Heart left ventricle (tissue), 16 donors: ENCODE measurements around the gene SCYGR1. TPM values are rescaled to one million over a fixed set of nuclear protein-coding genes. Genes with fewer than 3 reads are reported as not detected.

Source experiments
- ATAC-seq, 4 donors: fragments of 200-7000 bp; cut with Tn5 transposase; one replicate each; pipeline ENCODE4 v1.9.1; 2020 to 2022; ENCODE audit warnings: moderate library complexity in 4 of 4, mild to moderate bottlenecking in 3 of 4, moderate number of reproducible peaks in 1 of 4
- DNase-seq, 5 donors: peaks; one replicate each; pipeline ENCODE4 v3.0.0-alpha.2; 2020
- H3K27ac ChIP-seq, 12 donors: fragments of 200-600 bp; sonication (generic) in 4 of 12; one replicate each; pipeline versions ENCODE4 v1.5.0 to v1.8.0; 2016 to 2022; ENCODE audit warnings: mild to moderate bottlenecking in 2 of 12
- H3K27me3 ChIP-seq, 9 donors: fragments of 200-600 bp; sonication (generic) in 2 of 9; one replicate each; pipeline versions ENCODE4 v1.5.1 to v1.8.0; 2016 to 2022; ENCODE audit warnings: mild to moderate bottlenecking in 3 of 9
- H3K36me3 ChIP-seq, 9 donors: fragments of 200-600 bp; sonication (generic) in 2 of 9; one replicate each; pipeline versions ENCODE4 v1.5.0 to v1.8.0; 2018 to 2022; ENCODE audit warnings: mild to moderate bottlenecking in 2 of 9
- H3K4me1 ChIP-seq, 12 donors: fragments of 200-600 bp; sonication (generic) in 4 of 12; one replicate each; pipeline versions ENCODE4 v1.5.0 to v1.8.0; 2016 to 2022; ENCODE audit warnings: mild to moderate bottlenecking in 3 of 12
- H3K4me3 ChIP-seq, 12 donors: fragments of 200-600 bp; sonication (generic) in 4 of 12; one replicate each; pipeline versions ENCODE4 v1.5.0 to v1.8.0; 2017 to 2022; ENCODE audit warnings: mild to moderate bottlenecking in 9 of 12, moderate library complexity in 4 of 12
- H3K9me3 ChIP-seq, 12 donors: fragments of 200-600 bp; sonication (generic) in 4 of 12; one replicate each; pipeline versions ENCODE4 v1.5.0 to v1.8.0; 2016 to 2022; ENCODE audit warnings: mild to moderate bottlenecking in 1 of 12
- POLR2A ChIP-seq, 2 donors: fragments of 450-650 bp; IDR thresholded peaks; one replicate each; pipeline ENCODE4 v1.6.1; 2017; ENCODE audit warnings: antibody characterized with exemption in 2 of 2, mild to moderate bottlenecking in 2 of 2, moderate library complexity in 2 of 2
- WGBS, 4 donors: extraction: QIAGEN DNeasy Blood & Tissue Kit in 2 of 4; methylation state at CpG; one replicate each; pipeline versions ENCODE4 v1.1.5 to v1.1.7; 2013 to 2018; 5-methylcytosine and 5-hydroxymethylcytosine counted together
- intact Hi-C, 10 donors: fragments of 100-400 bp; cut with DNase I; formaldehyde crosslinking; loops; one replicate each; pipeline versions ENCODE4 v1.11.1 to v1.14.2; 2022
- polyA plus RNA-seq, 2 donors: library from polyadenylated mRNA; stranded (reverse); fragments of 200-250 nt; gene quantifications; one replicate each; pipeline ENCODE4 v1.2.3, GENCODE V29; 2013
- total RNA-seq, 9 donors: library from RNA; depleted of rRNA in 2 of 9; stranded (reverse); fragments of >200 nt in 2 of 9; fragmentation: NEBNext Ultra II Directional in 3 of 9; extraction: Animal tissue kit (Norgen Biotek cat#: 25700) in 3 of 9; gene quantifications; one replicate each; pipeline versions ENCODE4 v1.1.0 to v1.2.4, GENCODE V29; 2016 to 2023
- TF ChIP-seq, protein P1 (sequence below), 12 donors: fragments of 200-600 bp; sonication (generic) in 4 of 12; IDR thresholded peaks; one replicate each; pipeline versions ENCODE4 v1.5.0 to v1.8.0; 2018 to 2022; ENCODE audit warnings: antibody characterized with exemption in 12 of 12, mild to moderate bottlenecking in 5 of 12
- donor health status: ischemic (EF 13 %, LVEDD 7.1; RV severe dilation, severe dysfunction).
- donor health status: healthy with polysubstance abuse.
- donor health status: DM: no; HTN: yes; CAD: no.
- donor health status: DM: no; HTN: no; CAD: no.
- donor health status: ischemic (EF 25% LVEDD 6.9; RV normal size, moderate dysfunction).
- donor health status: ischemic (EF 25% LVEDD 5.7; RV mildly dilated, moderate dysfunction).
- donor health status: healthy.
- donor health status: DM: yes; HTN: yes; CAD: no.
- donor health status: ischemic (EF 35%, LVEDD 5.7; RV mildly dilated, moderate dysfunction).
- donor health status: nonischemic (EF 11% LVEDD 7.7; RV severe dilation, severe dysfunction).
- donor health status: DM: yes; HTN: yes; CAD: no.
- donor health status: PGD.
- donor health status: ischemic (EF 29% LVEDD 5.4; RV normal size, mild dysfunction).
- donor health status: nonischemic (EF 23%, LVEDD 6.1; RV moderate dilation, normal function).

Gene SCYGR1
- total and polyA plus RNA-seq, 11 donors: not detected

DNA sequence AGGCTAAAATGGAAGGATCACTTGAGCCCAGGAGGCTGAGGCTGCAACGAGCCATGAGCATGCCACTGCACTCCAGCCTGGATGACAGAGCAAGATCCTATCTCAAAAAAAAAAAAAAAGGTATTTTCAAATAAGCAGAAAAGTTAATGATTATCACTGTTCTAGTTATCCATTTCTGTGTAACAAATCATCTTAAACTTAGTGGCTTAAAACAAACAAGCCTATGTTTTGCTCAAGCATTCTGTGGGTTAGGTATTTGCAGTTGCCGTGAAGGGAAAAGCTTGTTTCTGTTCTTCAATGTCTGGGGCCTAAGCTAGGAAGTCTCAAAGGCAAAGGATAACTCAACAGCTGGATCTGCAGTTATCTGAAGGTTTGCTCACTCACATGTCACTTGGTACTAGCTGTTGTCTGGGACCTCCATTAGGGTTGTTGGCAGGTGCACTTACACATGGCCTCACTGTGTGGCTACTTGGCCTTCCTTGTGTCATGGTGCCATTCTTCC, 48.6 kb downstream of the SCYGR1 start:
- H3K27me3 ChIP-seq: no peaks in the 10 kb centered on the region
- 91 to 98% (median 95%) methylated on average over 2 of the region's 2 CpGs for WGBS, 4 donors
- H3K27ac ChIP-seq: no peak overlapping the region
- no peaks in the 10 kb centered on the region for H3K9me3 ChIP-seq
- H3K36me3 ChIP-seq: peaks cover 0 to 85% (median 60%) of the 10 kb centered on the region in 9 donors
- peaks cover 0 to 11% (median 0%) of the 10 kb centered on the region in 12 donors for H3K4me1 ChIP-seq
- H3K4me3 ChIP-seq: no peak overlapping the region
- DNase-seq (no peak), ATAC-seq (no peak)
- no peak for TF ChIP-seq POLR2A (IDR thresholded peaks at IDR 0.05)
- TF ChIP-seq, protein P1, sequence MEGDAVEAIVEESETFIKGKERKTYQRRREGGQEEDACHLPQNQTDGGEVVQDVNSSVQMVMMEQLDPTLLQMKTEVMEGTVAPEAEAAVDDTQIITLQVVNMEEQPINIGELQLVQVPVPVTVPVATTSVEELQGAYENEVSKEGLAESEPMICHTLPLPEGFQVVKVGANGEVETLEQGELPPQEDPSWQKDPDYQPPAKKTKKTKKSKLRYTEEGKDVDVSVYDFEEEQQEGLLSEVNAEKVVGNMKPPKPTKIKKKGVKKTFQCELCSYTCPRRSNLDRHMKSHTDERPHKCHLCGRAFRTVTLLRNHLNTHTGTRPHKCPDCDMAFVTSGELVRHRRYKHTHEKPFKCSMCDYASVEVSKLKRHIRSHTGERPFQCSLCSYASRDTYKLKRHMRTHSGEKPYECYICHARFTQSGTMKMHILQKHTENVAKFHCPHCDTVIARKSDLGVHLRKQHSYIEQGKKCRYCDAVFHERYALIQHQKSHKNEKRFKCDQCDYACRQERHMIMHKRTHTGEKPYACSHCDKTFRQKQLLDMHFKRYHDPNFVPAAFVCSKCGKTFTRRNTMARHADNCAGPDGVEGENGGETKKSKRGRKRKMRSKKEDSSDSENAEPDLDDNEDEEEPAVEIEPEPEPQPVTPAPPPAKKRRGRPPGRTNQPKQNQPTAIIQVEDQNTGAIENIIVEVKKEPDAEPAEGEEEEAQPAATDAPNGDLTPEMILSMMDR (IDR thresholded peaks at IDR 0.05): no peak
- intact Hi-C loops: no loop called here

Other genes with a start within 250 kb of the SCYGR1 start
- gene COL4A4, start 223.7 kb downstream of the SCYGR1 start, total RNA-seq: 1 to 10 TPM; 1.6 to 9.9 (median 5.1) TPM
- 1 to 10 TPM; 1.0 to 1.3 TPM for gene COL4A4, start 223.7 kb downstream of the SCYGR1 start, polyA plus RNA-seq
- 1 to 10 TPM in 8 of 9 donors, under 1 TPM in 1; 0.96 to 6.9 (median 1.9) TPM for gene COL4A3, start 223.3 kb downstream of the SCYGR1 start, total RNA-seq
- gene COL4A3, start 223.3 kb downstream of the SCYGR1 start, polyA plus RNA-seq: 1 to 10 TPM in 1 of 2 donors, under 1 TPM in 1; 0.55 to 2.2 TPM
- gene MFF, start 62.7 kb downstream of the SCYGR1 start, total RNA-seq: 100 to 1,000 TPM in 2 of 9 donors, 10 to 100 TPM in 7; 62.7 to 117 (median 79.7) TPM
- 10 to 100 TPM; 60.1 to 86.5 TPM for gene MFF, start 62.7 kb downstream of the SCYGR1 start, polyA plus RNA-seq
- gene TM4SF20, start 8.6 kb downstream of the SCYGR1 start, total RNA-seq: not detected
- not detected for gene TM4SF20, start 8.6 kb downstream of the SCYGR1 start, polyA plus RNA-seq
- 10 to 100 TPM; 48.4 to 92.1 (median 60.0) TPM for gene AGFG1, start 84.2 kb upstream of the SCYGR1 start, total RNA-seq
- 10 to 100 TPM; 12.0 to 63.6 TPM for gene AGFG1, start 84.2 kb upstream of the SCYGR1 start, polyA plus RNA-seq
- gene SCYGR2, start 210.9 kb upstream of the SCYGR1 start, total RNA-seq: not detected
- gene SCYGR2, start 210.9 kb upstream of the SCYGR1 start, polyA plus RNA-seq: not detected
- gene SCYGR3, start 226.9 kb upstream of the SCYGR1 start, total RNA-seq: not detected
- gene SCYGR3, start 226.9 kb upstream of the SCYGR1 start, polyA plus RNA-seq: not detected
- gene SCYGR4, start 229.5 kb upstream of the SCYGR1 start, total RNA-seq: not detected
- not detected for gene SCYGR4, start 229.5 kb upstream of the SCYGR1 start, polyA plus RNA-seq